ENCODE measurements around the gene TSC2.

DNA sequence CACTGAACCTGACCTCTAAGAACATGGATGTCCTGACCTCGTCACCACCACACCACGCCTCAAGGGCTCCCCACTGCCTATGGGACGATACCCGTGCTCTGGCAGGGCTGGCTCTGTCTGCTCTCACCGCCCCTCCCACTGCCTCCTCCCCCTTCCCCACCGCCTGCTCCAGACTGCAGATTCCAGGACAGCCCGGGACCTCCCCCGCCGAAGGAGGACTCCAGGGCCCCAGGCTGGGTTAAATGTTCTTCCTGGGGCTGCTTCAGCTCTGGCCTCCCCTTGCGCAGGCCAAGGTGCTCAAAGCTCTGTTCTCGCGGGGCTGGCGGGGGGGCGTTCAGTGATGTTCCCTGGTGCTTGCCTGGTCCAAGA is 25.1 kb upstream of the TSC2 start:
- TF ChIP-seq, protein P1, sequence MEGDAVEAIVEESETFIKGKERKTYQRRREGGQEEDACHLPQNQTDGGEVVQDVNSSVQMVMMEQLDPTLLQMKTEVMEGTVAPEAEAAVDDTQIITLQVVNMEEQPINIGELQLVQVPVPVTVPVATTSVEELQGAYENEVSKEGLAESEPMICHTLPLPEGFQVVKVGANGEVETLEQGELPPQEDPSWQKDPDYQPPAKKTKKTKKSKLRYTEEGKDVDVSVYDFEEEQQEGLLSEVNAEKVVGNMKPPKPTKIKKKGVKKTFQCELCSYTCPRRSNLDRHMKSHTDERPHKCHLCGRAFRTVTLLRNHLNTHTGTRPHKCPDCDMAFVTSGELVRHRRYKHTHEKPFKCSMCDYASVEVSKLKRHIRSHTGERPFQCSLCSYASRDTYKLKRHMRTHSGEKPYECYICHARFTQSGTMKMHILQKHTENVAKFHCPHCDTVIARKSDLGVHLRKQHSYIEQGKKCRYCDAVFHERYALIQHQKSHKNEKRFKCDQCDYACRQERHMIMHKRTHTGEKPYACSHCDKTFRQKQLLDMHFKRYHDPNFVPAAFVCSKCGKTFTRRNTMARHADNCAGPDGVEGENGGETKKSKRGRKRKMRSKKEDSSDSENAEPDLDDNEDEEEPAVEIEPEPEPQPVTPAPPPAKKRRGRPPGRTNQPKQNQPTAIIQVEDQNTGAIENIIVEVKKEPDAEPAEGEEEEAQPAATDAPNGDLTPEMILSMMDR (IDR thresholded peaks at IDR 0.05) = no peak
- TF ChIP-seq ZFX (IDR thresholded peaks at IDR 0.05; ENCODE audit: borderline replicate concordance) = no peak

Data from 22Rv1 (cell line).